ENCODE measurements around the gene ALG9.
"Not testable (repeated sequence)": the region's sequence is repeated elsewhere in the genome, so short reads cannot be mapped to it uniquely, and the experiment has no call there.

The ALG9 gene

DNA sequence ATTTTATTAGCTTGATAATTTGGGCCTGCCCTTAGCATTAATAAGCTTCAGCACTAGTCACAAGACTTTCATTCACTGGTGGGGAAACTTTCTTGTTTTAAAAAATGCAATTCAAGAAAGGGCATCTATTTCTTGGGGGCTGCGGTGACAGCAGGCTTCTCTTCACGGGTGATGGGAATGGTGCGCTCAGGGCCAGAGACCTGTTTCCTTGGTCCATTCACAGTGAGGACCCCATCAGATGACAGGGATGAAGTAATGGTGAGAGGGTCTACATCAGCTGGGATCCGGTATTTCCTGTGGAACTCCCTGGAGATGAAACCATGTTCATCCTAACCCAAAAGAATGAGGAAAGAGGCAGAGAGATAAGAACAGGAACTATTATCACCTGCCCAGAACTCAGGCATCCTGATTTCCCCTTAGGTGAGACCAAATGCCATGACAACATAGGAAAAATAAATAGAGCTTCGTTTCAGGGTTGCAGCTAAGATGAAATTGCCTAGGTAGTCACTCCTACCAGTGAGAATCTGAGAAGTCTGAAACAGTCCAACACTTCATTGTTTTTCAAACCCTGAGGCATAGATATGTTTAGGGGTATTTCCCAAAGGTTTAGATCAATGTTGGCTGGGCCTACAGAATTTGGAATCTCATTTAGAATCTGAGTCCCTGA lies 37.4 kb upstream of the ALG9 start:
- no peak overlapping the region for H3K4me3 ChIP-seq (ENCODE audit: low read depth, low read length)
- DNase-seq (ENCODE audit: low read depth): no peak
- TF ChIP-seq, protein P1, sequence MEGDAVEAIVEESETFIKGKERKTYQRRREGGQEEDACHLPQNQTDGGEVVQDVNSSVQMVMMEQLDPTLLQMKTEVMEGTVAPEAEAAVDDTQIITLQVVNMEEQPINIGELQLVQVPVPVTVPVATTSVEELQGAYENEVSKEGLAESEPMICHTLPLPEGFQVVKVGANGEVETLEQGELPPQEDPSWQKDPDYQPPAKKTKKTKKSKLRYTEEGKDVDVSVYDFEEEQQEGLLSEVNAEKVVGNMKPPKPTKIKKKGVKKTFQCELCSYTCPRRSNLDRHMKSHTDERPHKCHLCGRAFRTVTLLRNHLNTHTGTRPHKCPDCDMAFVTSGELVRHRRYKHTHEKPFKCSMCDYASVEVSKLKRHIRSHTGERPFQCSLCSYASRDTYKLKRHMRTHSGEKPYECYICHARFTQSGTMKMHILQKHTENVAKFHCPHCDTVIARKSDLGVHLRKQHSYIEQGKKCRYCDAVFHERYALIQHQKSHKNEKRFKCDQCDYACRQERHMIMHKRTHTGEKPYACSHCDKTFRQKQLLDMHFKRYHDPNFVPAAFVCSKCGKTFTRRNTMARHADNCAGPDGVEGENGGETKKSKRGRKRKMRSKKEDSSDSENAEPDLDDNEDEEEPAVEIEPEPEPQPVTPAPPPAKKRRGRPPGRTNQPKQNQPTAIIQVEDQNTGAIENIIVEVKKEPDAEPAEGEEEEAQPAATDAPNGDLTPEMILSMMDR (IDR thresholded peaks at IDR 0.05; ENCODE audit: control insufficient read depth, extremely low read depth, insufficient read depth): no peak

DNA sequence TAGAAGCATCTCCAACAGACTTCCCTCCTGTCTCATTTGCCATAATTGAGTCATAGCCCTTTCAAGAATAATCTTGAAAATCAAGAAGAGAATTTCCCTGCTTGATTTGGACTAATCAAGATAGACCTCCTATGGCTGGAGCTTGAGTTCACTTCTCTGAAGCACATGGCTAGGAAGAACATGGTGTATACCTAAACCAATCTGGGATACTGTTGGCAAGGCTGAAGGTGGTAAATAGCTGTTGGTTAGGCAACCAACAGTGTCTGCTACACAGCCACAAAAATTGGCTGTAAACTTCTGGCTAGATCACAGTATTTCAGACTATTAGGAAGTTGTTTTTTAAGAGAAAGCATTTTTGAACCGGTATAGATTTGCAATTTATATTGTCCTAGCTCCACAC lies 35.3 kb upstream of the ALG9 start:
- no peak overlapping the region for H3K4me3 ChIP-seq (ENCODE audit: low read depth, low read length)
- TF ChIP-seq, protein P1 (IDR thresholded peaks at IDR 0.05; ENCODE audit: control insufficient read depth, extremely low read depth, insufficient read depth): no peak
- no peak for DNase-seq (ENCODE audit: low read depth)

DNA sequence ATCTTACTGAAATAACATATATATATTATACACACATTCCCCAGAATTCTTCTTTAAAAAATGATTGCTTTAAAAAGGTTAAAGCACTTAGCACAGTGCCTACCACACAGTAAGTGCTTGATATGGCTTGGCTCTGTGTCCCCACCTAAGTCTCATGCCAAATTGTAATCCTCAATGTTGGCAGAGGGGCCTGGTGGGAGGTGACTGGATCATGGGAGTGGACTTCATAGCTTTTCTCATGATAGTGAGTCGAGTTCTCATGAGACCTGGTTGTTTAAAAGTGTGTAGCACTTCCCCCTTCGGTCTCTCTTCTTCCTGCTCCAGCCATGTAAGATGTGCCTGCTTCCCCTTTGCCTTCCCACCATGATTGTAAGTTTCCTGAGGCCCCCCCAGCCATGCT lies 34.0 kb upstream of the ALG9 start:
- DNase-seq (ENCODE audit: low read depth): no peak
- TF ChIP-seq, protein P1 (IDR thresholded peaks at IDR 0.05; ENCODE audit: control insufficient read depth, extremely low read depth, insufficient read depth): no peak

DNA sequence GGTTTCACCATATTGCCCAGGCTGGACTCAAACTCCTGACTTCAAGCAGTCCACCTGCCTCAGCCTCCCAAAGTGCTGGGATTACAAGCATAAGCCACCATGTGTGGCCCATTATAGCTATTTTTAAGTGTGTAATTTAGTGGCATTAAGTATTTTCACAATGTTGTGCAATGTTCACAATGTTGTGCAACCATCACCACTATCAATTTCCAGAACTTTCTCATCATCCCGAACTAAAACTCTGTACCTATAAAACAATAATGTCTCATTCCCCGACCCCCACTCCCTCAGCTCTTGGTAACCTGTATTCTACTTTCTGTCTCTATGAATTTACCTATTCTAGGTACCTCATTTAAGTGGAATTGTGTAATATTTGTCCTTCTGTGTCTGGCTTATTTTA lies 15.5 kb upstream of the ALG9 start:
- TF ChIP-seq, protein P1 (IDR thresholded peaks at IDR 0.05; ENCODE audit: control insufficient read depth, extremely low read depth, insufficient read depth): no peak
- H3K4me3 ChIP-seq (ENCODE audit: low read depth, low read length): no peak overlapping the region
- no peak for DNase-seq (ENCODE audit: low read depth)

More for the DNA sequence above, 34.0 kb upstream of the ALG9 start:
- no peak overlapping the region for H3K4me3 ChIP-seq (ENCODE audit: low read depth, low read length)

DNA sequence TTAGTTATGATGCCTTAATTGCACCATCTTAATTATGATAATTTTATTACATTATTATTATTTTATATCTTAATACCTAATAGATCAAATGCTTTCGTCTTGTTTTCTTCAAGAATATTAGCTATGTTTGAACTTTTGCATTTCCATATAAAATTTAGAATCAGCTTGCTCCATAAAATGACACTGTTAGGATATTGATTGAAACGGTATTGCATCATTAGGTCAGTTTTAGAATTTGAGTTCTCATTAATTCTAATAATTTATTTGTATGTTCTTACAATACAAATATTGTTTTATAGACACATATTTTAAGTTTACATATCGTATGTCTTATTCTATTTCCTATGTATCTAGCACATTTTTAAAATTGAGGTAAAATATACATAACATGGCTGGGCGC lies 14.7 kb upstream of the ALG9 start:
- no peak for DNase-seq (ENCODE audit: low read depth)
- no peak overlapping the region for H3K4me3 ChIP-seq (ENCODE audit: low read depth, low read length)
- TF ChIP-seq, protein P1 (IDR thresholded peaks at IDR 0.05; ENCODE audit: control insufficient read depth, extremely low read depth, insufficient read depth): no peak

DNA sequence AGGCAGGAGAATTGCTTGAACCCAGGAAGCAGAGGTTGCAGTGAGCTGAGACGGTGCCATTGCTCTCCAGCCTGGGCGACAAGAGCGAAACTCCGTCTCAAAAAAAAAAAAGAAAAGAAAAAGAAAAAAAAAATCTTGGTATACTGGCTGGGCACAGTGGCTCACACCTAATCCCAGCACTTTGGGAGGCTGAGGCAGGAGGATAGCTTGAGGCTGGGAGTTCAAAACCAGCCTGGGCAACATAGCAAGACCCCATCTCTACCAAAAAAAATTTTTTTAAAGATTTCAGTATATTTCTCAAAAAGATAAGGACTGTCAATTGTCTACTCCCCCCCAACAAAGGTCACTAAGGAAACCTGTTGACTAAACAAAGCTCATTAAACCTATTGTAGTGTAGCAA lies 13.7 kb upstream of the ALG9 start:
- not testable (repeated sequence) for H3K4me3 ChIP-seq (ENCODE audit: low read depth, low read length); DNase-seq (ENCODE audit: low read depth)

DNA sequence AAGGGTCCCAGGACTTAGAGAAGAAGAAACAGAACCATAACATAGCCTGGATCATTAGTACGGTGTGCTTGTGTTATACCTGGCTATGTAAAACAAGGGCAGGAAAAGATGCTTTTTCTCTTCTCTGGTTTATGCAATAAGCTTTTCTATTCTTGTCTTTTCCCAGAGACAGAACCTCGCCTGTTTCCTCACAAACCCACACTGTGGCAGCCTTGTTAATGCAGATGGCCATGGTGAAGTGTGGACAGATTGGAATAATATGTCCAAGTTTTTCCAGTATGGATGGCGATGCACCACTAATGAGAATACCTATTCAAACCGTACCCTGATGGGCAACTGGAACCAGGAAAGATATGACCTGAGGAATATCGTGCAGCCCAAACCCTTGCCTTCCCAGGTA lies 10.8 kb upstream of the ALG9 start:
- DNase-seq (ENCODE audit: low read depth): no peak
- TF ChIP-seq, protein P1 (IDR thresholded peaks at IDR 0.05; ENCODE audit: control insufficient read depth, extremely low read depth, insufficient read depth): no peak
- no peak overlapping the region for H3K4me3 ChIP-seq (ENCODE audit: low read depth, low read length)
